Right lobe of liver (tissue), 6 donors: Measurements from ENCODE around the gene NKAIN4. TPM values are rescaled to one million over a fixed set of nuclear protein-coding genes. Genes with fewer than 3 reads are reported as not detected.

Source experiments
- ATAC-seq, 4 donors: fragments of 200-7000 bp; cut with Tn5 transposase; one replicate each; pipeline ENCODE4 v1.9.1; 2020; ENCODE audit warnings: mild to moderate bottlenecking in 4 of 4, moderate library complexity in 4 of 4
- DNase-seq, 3 donors: peaks; one replicate each; pipeline ENCODE4 v3.0.0-alpha.2; 2020
- H3K27ac ChIP-seq, 3 donors: fragments of 200-600 bp; one replicate each; pipeline ENCODE4 v1.8.0; 2022
- H3K27me3 ChIP-seq, 2 donors: fragments of 200-600 bp; one replicate each; pipeline ENCODE4 v1.8.0; 2022
- H3K36me3 ChIP-seq, 4 donors: fragments of 200-600 bp; sonication (generic) in 1 of 4; one replicate each; pipeline versions ENCODE4 v1.5.1 to v1.8.0; 2017 to 2022; ENCODE audit warnings: control low read depth in 1 of 4
- H3K4me1 ChIP-seq, 4 donors: fragments of 200-600 bp; sonication (generic) in 1 of 4; one replicate each; pipeline versions ENCODE4 v1.5.1 to v1.8.0; 2017 to 2022; ENCODE audit warnings: control low read depth in 1 of 4
- H3K4me3 ChIP-seq, 3 donors: fragments of 200-600 bp; one replicate each; pipeline ENCODE4 v1.8.0; 2022
- H3K9me3 ChIP-seq, 4 donors: fragments of 200-600 bp; sonication (generic) in 1 of 4; one replicate each; pipeline versions ENCODE4 v1.5.1 to v1.8.0; 2017 to 2022; ENCODE audit warnings: control low read depth in 1 of 4
- POLR2A ChIP-seq: fragments of 450-650 bp; IDR thresholded peaks from one replicate; pipeline ENCODE4 v1.6.1; 2017; ENCODE audit warnings: antibody characterized with exemption, mild to moderate bottlenecking
- WGBS: methylation state at CpG from one replicate; pipeline ENCODE4 v1.1.6; 2018; ENCODE audit warnings: low coverage, low lambda C conversion rate; ENCODE audit not compliant: insufficient coverage; ENCODE audit errors: missing lambda C conversion rate; 5-methylcytosine and 5-hydroxymethylcytosine counted together
- intact Hi-C, 2 donors: fragments of 100-400 bp; cut with DNase I; formaldehyde crosslinking; loops; one replicate each; pipeline versions ENCODE4 v1.11.2 to v1.14.1; 2022
- total RNA-seq, 6 experiments: library from RNA; depleted of rRNA in 2 of 6; stranded (reverse); fragments of >200 nt in 2 of 6; fragmentation: NEBNext Ultra II Directional in 3 of 6; extraction: Animal tissue kit (Norgen Biotek cat#: 25700) in 3 of 6; gene quantifications; one replicate each; pipeline versions ENCODE4 v1.1.0 to v1.2.4, GENCODE V29; 2016 to 2023
- TF ChIP-seq, protein P1 (sequence below), 4 donors: fragments of 200-600 bp in 3 of 4; fragments of 450-650 bp in 1 of 4; IDR thresholded peaks; one replicate each; pipeline versions ENCODE4 v1.5.1 to v1.8.0; 2016 to 2022; ENCODE audit warnings: antibody characterized with exemption in 4 of 4, mild to moderate bottlenecking in 2 of 4
- donor health status: DM: no; HTN: yes; CAD: no.
- donor health status: DM: no; HTN: no; CAD: no.
- donor health status: DM: no; HTN: no; CAD: no.
- donor health status: DM: no; HTN: yes; CAD: no.
- donor health status: DM: no; HTN: yes; CAD: no.

NKAIN4 gene
- total RNA-seq, 6 experiments from 2014 or later: not detected

DNA sequence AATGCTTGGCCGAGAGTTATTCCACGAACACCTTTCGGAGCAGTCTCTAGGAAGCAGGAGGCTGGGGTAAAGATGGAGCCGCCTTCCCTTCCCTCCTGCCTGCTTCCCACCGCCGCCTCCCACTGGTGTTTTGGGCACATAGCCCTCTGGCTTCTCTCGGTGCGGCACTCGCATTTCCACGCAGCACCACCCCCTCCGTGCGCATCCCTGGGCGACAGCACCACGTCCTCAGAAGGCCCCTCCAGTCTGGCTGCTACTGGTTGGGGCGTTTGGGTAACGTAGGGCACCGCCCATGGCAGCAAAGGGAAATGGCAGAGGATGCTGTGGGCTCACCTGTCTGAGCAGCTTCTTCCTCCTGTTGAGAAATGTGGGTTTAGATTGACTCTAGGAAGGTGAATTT lies 41.2 kb upstream of the NKAIN4 start:
- H3K4me1 ChIP-seq: no peaks in the 10 kb centered on the region
- 26% methylated on average over 12 of the region's 17 CpGs for WGBS
- H3K36me3 ChIP-seq: no peaks in the 10 kb centered on the region
- ATAC-seq (no peak), DNase-seq (no peak)
- H3K27me3 ChIP-seq: peaks cover 0 to 11% of the 10 kb centered on the region in 2 donors
- TF ChIP-seq, protein P1, sequence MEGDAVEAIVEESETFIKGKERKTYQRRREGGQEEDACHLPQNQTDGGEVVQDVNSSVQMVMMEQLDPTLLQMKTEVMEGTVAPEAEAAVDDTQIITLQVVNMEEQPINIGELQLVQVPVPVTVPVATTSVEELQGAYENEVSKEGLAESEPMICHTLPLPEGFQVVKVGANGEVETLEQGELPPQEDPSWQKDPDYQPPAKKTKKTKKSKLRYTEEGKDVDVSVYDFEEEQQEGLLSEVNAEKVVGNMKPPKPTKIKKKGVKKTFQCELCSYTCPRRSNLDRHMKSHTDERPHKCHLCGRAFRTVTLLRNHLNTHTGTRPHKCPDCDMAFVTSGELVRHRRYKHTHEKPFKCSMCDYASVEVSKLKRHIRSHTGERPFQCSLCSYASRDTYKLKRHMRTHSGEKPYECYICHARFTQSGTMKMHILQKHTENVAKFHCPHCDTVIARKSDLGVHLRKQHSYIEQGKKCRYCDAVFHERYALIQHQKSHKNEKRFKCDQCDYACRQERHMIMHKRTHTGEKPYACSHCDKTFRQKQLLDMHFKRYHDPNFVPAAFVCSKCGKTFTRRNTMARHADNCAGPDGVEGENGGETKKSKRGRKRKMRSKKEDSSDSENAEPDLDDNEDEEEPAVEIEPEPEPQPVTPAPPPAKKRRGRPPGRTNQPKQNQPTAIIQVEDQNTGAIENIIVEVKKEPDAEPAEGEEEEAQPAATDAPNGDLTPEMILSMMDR (IDR thresholded peaks at IDR 0.05): no peak
- TF ChIP-seq POLR2A: no peak
- no peaks in the 10 kb centered on the region for H3K9me3 ChIP-seq
- H3K27ac ChIP-seq: no peak overlapping the region
- H3K4me3 ChIP-seq: no peak overlapping the region
- intact Hi-C loops: no loop called here

DNA sequence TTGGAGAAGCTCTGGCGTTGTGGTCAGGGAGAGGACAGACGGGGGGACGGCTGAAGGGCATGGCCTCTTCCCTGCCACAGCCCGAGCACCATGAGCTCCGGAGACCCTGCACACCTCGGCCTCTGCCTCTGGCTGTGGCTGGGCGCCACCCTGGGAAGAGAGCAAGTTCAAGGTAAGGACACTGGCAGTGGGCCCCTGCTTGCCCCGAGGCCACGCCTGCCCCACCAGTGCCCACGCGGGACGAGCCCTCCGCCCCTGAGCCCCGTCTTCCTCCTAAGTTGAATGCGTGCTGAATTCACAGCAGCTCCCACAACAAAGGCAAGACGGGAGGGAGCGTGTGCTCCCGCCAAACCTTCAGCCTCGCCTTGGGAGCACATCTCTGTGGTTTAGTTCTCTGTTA lies 40.8 kb upstream of the NKAIN4 start:
- DNase-seq (no peak), ATAC-seq (no peak)
- no peak for TF ChIP-seq POLR2A
- TF ChIP-seq, protein P1 (IDR thresholded peaks at IDR 0.05): no peak
- no peaks in the 10 kb centered on the region for H3K4me1 ChIP-seq
- H3K4me3 ChIP-seq: no peak overlapping the region
- peaks cover 0 to 11% of the 10 kb centered on the region in 2 donors for H3K27me3 ChIP-seq
- 16% methylated on average over 4 of the region's 19 CpGs for WGBS
- no peaks in the 10 kb centered on the region for H3K36me3 ChIP-seq
- intact Hi-C loops: no loop called here
- no peaks in the 10 kb centered on the region for H3K9me3 ChIP-seq
- H3K27ac ChIP-seq: no peak overlapping the region

DNA sequence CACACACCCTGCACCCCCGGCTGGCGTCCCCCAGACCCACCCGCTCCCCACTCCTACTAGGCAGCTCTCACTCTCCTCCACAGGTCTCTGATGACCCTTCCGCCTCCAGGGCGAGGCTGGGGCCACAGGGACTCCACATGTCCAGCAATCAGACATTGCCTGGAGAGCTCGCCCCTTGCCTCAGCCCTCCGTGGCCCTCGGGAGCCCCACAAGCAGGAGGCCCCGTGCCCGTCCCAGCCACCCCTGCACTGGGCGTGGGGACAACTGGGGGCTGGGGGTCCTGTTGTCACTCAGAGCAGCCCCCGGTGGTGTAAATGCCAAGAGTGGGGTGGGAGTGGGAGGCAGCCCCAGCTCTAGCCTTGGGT lies 40.3 kb upstream of the NKAIN4 start:
- DNase-seq: no peak
- Histone ChIP-seq H3K9me3 (no peaks in the 10 kb centered on the region), H3K27ac (no peak overlapping the region), H3K36me3 (no peaks in the 10 kb centered on the region), H3K4me1 (no peaks in the 10 kb centered on the region), H3K4me3 (no peak overlapping the region), H3K27me3 (peaks cover 0 to 11% of the 10 kb centered on the region in 2 donors)
- intact Hi-C loops: no loop called here
- ATAC-seq: no peak
- TF ChIP-seq, protein P1 (IDR thresholded peaks at IDR 0.05): no peak
- no peak for TF ChIP-seq POLR2A
- no CpG with 5 or more reads among the region's 12 CpGs for WGBS

DNA sequence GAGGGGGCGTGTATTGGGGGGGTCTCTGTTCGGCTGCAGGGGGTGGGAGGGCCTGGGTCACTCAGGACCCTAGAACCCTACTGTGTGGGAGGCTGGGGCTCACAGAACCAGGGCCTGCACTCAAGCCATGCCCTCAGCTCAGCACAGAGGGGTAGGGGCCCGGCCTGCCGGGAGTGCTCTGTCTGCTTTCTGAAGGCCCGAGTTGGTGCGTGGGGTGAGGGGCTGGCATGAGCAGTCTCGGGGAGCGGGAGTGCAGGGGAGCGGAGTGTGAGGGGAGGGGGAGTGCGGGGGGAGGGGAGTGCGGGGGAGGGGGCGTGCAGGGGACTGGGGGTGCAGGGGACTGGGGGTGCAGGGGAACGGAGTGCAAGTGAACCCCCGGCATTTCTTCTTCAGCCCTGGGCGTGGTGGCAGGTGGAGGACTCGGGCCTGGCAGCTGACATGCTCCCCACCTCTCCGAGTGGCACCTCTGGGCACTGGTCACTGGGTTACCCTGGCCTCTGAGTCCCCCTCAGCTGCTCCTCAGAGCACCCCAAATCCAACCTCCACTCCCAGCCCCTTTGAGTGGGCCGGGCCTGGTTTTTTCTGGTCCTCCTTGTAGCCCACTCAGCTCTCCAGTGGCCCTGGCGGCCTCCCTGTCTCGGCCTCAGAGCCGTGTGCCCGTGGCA lies 39.7 kb upstream of the NKAIN4 start:
- DNase-seq: no peak
- Histone ChIP-seq H3K9me3 (no peaks in the 10 kb centered on the region), H3K27me3 (peaks cover 0 to 11% of the 10 kb centered on the region in 2 donors), H3K4me3 (no peak overlapping the region), H3K4me1 (no peaks in the 10 kb centered on the region), H3K36me3 (no peaks in the 10 kb centered on the region), H3K27ac (no peak overlapping the region)
- WGBS: 39% methylated on average over 10 of the region's 22 CpGs
- intact Hi-C loops: no loop called here
- TF ChIP-seq, protein P1 (IDR thresholded peaks at IDR 0.05): no peak
- no peak for TF ChIP-seq POLR2A
- no peak for ATAC-seq
